ENCODE data around the gene ISG20.
"Not testable (repeated sequence)": the region's sequence is repeated elsewhere in the genome, so short reads cannot be mapped to it uniquely, and the experiment has no call there.

ISG20 gene

GRCh38 chr15:88619796-88620195, 19.0 kb upstream of the ISG20 start:
- DNase-seq: no peak

GRCh38 chr15:88620995-88621772, 17.6 kb upstream of the ISG20 start, which contains the start of gene AEN:
AEN (plus strand) TSS chr15:88621340; CDS start chr15:88626210, 4,870 bp downstream.
- DNase-seq: peak; percentile 81

- no peak for DNase-seq
Measured at GRCh38 chr15:88621789-88622604, 16.8 kb upstream of the ISG20 start.

GRCh38 chr15:88622605-88622975, 16.2 kb upstream of the ISG20 start:
- no peak for DNase-seq

- DNase-seq: no peak
Measured at GRCh38 chr15:88623061-88623460, 15.8 kb upstream of the ISG20 start.

- DNase-seq: no peak
Measured at GRCh38 chr15:88623632-88624031, 15.2 kb upstream of the ISG20 start.

GRCh38 chr15:88624156-88624970, 14.5 kb upstream of the ISG20 start:
- DNase-seq: no peak

GRCh38 chr15:88624971-88625490, 13.8 kb upstream of the ISG20 start:
- no peak for DNase-seq

GRCh38 chr15:88625943-88626741, 12.7 kb upstream of the ISG20 start:
- no peak for DNase-seq

GRCh38 chr15:88627463-88627862, 11.4 kb upstream of the ISG20 start:
- no peak for DNase-seq

- DNase-seq: no peak
Measured at GRCh38 chr15:88628018-88628654, 10.7 kb upstream of the ISG20 start.

GRCh38 chr15:88629071-88629470, 9.7 kb upstream of the ISG20 start:
- no peak for DNase-seq

GRCh38 chr15:88630141-88630721, 8.6 kb upstream of the ISG20 start:
- DNase-seq: no peak

- DNase-seq: no peak
Measured at GRCh38 chr15:88630798-88631463, 7.9 kb upstream of the ISG20 start.

GRCh38 chr15:88631464-88632028, 7.3 kb upstream of the ISG20 start:
- no peak for DNase-seq

GRCh38 chr15:88632797-88633196, 6.0 kb upstream of the ISG20 start:
- not testable (repeated sequence) for DNase-seq

GRCh38 chr15:88634449-88634848, 4.4 kb upstream of the ISG20 start:
- no peak for DNase-seq

- no peak for DNase-seq
Measured at GRCh38 chr15:88635318-88635717, 3.5 kb upstream of the ISG20 start.

- no peak for DNase-seq
Measured at GRCh38 chr15:88636050-88636449, 2.8 kb upstream of the ISG20 start.

- no peak for DNase-seq
Measured at GRCh38 chr15:88636654-88637053, 2.2 kb upstream of the ISG20 start.

Data from NCI-H510A (cell line).